ENCODE measurements around the gene LAS1L. TPM values are rescaled to one million over a fixed set of nuclear protein-coding genes. Genes with fewer than 3 reads are reported as not detected.
"Not testable (repeated sequence)": the region's sequence is repeated elsewhere in the genome, so short reads cannot be mapped to it uniquely, and the experiment has no call there.

The LAS1L gene
- total RNA-seq, 4 donors from 2014 or later, result 10.8 to 21.9 (median 16.1) TPM

- intact Hi-C loops (cut with DNase I; ENCODE audit: low total_unique reads) (no loop called here), in situ Hi-C loops (cut with MboI; ENCODE audit: low pct_ligation_motif_present in 1 of 4, low pct_unique_long_range_greater_than_20kb in 1 of 4, low sequenced_read_pairs in 3 of 4) (no loop called here)
- 83 to 86% methylated on average over 1 to 3 of the region's 3 CpGs for WGBS, 2 donors (ENCODE audit: low coverage in 1 of 2)
- Histone ChIP-seq H3K4me3 (no peak overlapping the region), H3K9me3 (no peaks in the 10 kb centered on the region), H3K27ac (no peak overlapping the region), H3K4me1 (no peaks in the 10 kb centered on the region), H3K27me3 (no peaks in the 10 kb centered on the region), H3K36me3 (no peaks in the 10 kb centered on the region)
- TF ChIP-seq POLR2A (IDR thresholded peaks at IDR 0.05), result no peak
- TF ChIP-seq CTCF (IDR thresholded peaks at IDR 0.05), result no peak
- no peak for TF ChIP-seq POLR2AphosphoS5 (IDR thresholded peaks at IDR 0.05)
- no peak for TF ChIP-seq EP300 (IDR thresholded peaks at IDR 0.05; ENCODE audit: low read depth)
- no peak for DNase-seq
Measured at GRCh38 chrX:65491620-65492019, 43.0 kb downstream of the LAS1L start.

- TF ChIP-seq POLR2A (IDR thresholded peaks at IDR 0.05) (no peak), POLR2AphosphoS5 (IDR thresholded peaks at IDR 0.05) (no peak), CTCF (IDR thresholded peaks at IDR 0.05) (no peak), EP300 (IDR thresholded peaks at IDR 0.05; ENCODE audit: low read depth) (no peak)
- Histone ChIP-seq H3K27ac (no peak overlapping the region), H3K36me3 (no peaks in the 10 kb centered on the region), H3K27me3 (no peaks in the 10 kb centered on the region), H3K9me3 (no peaks in the 10 kb centered on the region), H3K4me3 (no peak overlapping the region), H3K4me1 (no peaks in the 10 kb centered on the region)
- in situ Hi-C loops (cut with MboI; ENCODE audit: low pct_ligation_motif_present in 1 of 4, low pct_unique_long_range_greater_than_20kb in 1 of 4, low sequenced_read_pairs in 3 of 4) (no loop called here), intact Hi-C loops (cut with DNase I; ENCODE audit: low total_unique reads) (no loop called here)
- no peak for DNase-seq
- WGBS, 2 donors (ENCODE audit: low coverage in 1 of 2), result 69% methylated on average over 5 of the region's 5 CpGs; no CpG with 5 or more reads in 1 of the 2 donors
Measured at GRCh38 chrX:65488495-65488894, 46.1 kb downstream of the LAS1L start.

- H3K27ac ChIP-seq, result no peak overlapping the region
- no peaks in the 10 kb centered on the region for H3K36me3 ChIP-seq
- 63 to 100% methylated on average over 1 to 3 of the region's 3 CpGs for WGBS, 2 donors (ENCODE audit: low coverage in 1 of 2)
- TF ChIP-seq POLR2AphosphoS5 (IDR thresholded peaks at IDR 0.05), result no peak
- no peak for TF ChIP-seq EP300 (IDR thresholded peaks at IDR 0.05; ENCODE audit: low read depth)
- TF ChIP-seq CTCF (IDR thresholded peaks at IDR 0.05), result no peak
- no peak for TF ChIP-seq POLR2A (IDR thresholded peaks at IDR 0.05)
- no peak overlapping the region for H3K4me3 ChIP-seq
- no peaks in the 10 kb centered on the region for H3K27me3 ChIP-seq
- DNase-seq, result no peak
- no peaks in the 10 kb centered on the region for H3K4me1 ChIP-seq
- intact Hi-C loops (cut with DNase I; ENCODE audit: low total_unique reads) (no loop called here), in situ Hi-C loops (cut with MboI; ENCODE audit: low pct_ligation_motif_present in 1 of 4, low pct_unique_long_range_greater_than_20kb in 1 of 4, low sequenced_read_pairs in 3 of 4) (no loop called here)
- H3K9me3 ChIP-seq, result no peaks in the 10 kb centered on the region
Measured at GRCh38 chrX:65480960-65481359, 53.6 kb downstream of the LAS1L start.

- H3K9me3 ChIP-seq; H3K27me3 ChIP-seq; intact Hi-C loops (cut with DNase I; ENCODE audit: low total_unique reads); H3K4me3 ChIP-seq; in situ Hi-C loops (cut with MboI; ENCODE audit: low pct_ligation_motif_present in 1 of 4, low pct_unique_long_range_greater_than_20kb in 1 of 4, low sequenced_read_pairs in 3 of 4); H3K4me1 ChIP-seq; DNase-seq; H3K27ac ChIP-seq; H3K36me3 ChIP-seq: not testable (repeated sequence)
- 76 to 80% methylated on average over 1 to 3 of the region's 3 CpGs for WGBS, 2 donors (ENCODE audit: low coverage in 1 of 2)
Measured at GRCh38 chrX:65479102-65479501, 55.5 kb downstream of the LAS1L start.

GRCh38 chrX:65476564-65476963 is 58.0 kb downstream of the LAS1L start:
- 69 to 90% methylated on average over 2 of the region's 2 CpGs for WGBS, 2 donors (ENCODE audit: low coverage in 1 of 2)
- Histone ChIP-seq H3K27ac (no peak overlapping the region), H3K4me1 (no peaks in the 10 kb centered on the region), H3K27me3 (no peaks in the 10 kb centered on the region), H3K36me3 (no peaks in the 10 kb centered on the region), H3K4me3 (no peak overlapping the region), H3K9me3 (no peaks in the 10 kb centered on the region)
- no peak for DNase-seq
- in situ Hi-C loops (cut with MboI; ENCODE audit: low pct_ligation_motif_present in 1 of 4, low pct_unique_long_range_greater_than_20kb in 1 of 4, low sequenced_read_pairs in 3 of 4) (no loop called here), intact Hi-C loops (cut with DNase I; ENCODE audit: low total_unique reads) (no loop called here)
- TF ChIP-seq CTCF (IDR thresholded peaks at IDR 0.05) (no peak), POLR2AphosphoS5 (IDR thresholded peaks at IDR 0.05) (no peak), EP300 (IDR thresholded peaks at IDR 0.05; ENCODE audit: low read depth) (no peak), POLR2A (IDR thresholded peaks at IDR 0.05) (no peak)

Data from transverse colon (tissue), 4 donors.